IMR-90 (cell line): ENCODE data around the gene DOLPP1. TPM values are rescaled to one million over a fixed set of nuclear protein-coding genes. Genes with fewer than 3 reads are reported as not detected.

ENCODE experiments used
- ATAC-seq: fragments of 200-7000 bp; cut with Tn5 transposase; 2 replicates; pipeline ENCODE4 v1.9.1; 2020; ENCODE audit warnings: low read depth, mild to moderate bottlenecking, moderate library complexity
- BruUV-seq: library from RNA; stranded (reverse); fragments of 400-500 nt; replicated peaks from 2 replicates; lab custom pipeline; 2021; lab: Mats Ljungman, UMichigan
- CTCF ChIA-PET: fragments of 300-600 bp; formaldehyde crosslinking; extraction: SDS; loops from one replicate; lab custom pipeline; 2021; ENCODE audit warnings: antibody characterized with exemption; lab: Yijun Ruan, JAX
- POLR2A ChIA-PET: fragments of 300-600 bp; sonication (Branson Sonifier 250); formaldehyde crosslinking; loops from one replicate; lab custom pipeline; 2022; ENCODE audit warnings: antibody characterized with exemption; ENCODE audit not compliant: unreplicated experiment; lab: Charles Lee
- DNase-seq: peaks from one replicate; pipeline ENCODE4 v3.0.0; 2013
- H2AFZ ChIP-seq: replicated peaks from 2 replicates; pipeline ENCODE3; 2013; ENCODE audit warnings: low read length, mild to moderate bottlenecking; ENCODE audit not compliant: poor library complexity
- H2AK5ac ChIP-seq: 2 replicates; pipeline ENCODE4 v1.6.1; 2013; ENCODE audit warnings: low read depth, low read length, inconsistent platforms
- H2AK9ac ChIP-seq: replicated peaks from 2 replicates; pipeline ENCODE3; 2013; ENCODE audit warnings: mild to moderate bottlenecking, low read depth, low read length, moderate library complexity; ENCODE audit not compliant: poor library complexity
- H2BK120ac ChIP-seq: 2 replicates; pipeline ENCODE4 v1.6.1; 2013; ENCODE audit warnings: low read depth, low read length, inconsistent platforms
- H2BK15ac ChIP-seq: 3 replicates; pipeline ENCODE4 v1.6.1; 2013; ENCODE audit warnings: low read depth, low read length, inconsistent platforms
- H2BK20ac ChIP-seq: 2 replicates; pipeline ENCODE4 v1.6.1; 2013; ENCODE audit warnings: low read depth, mild to moderate bottlenecking, inconsistent platforms, low read length, moderate library complexity
- H2BK5ac ChIP-seq: 2 replicates; pipeline ENCODE4 v1.6.1; 2013; ENCODE audit warnings: mild to moderate bottlenecking, low read depth, low read length, inconsistent platforms; ENCODE audit not compliant: poor library complexity, severe bottlenecking
- H3K14ac ChIP-seq: replicated peaks from 2 replicates; pipeline ENCODE4 v1.6.1; 2013; ENCODE audit warnings: low read depth, low read length, inconsistent platforms
- H3K18ac ChIP-seq: 2 replicates; pipeline ENCODE4 v1.6.1; 2013; ENCODE audit warnings: low read depth, low read length, control low read depth
- H3K23ac ChIP-seq: 2 replicates; pipeline ENCODE4 v1.6.1; 2013; ENCODE audit warnings: low read depth, low read length, inconsistent platforms
- H3K27ac ChIP-seq: 2 replicates; pipeline ENCODE4 v1.5.1; 2013; ENCODE audit warnings: mild to moderate bottlenecking, control low read depth, low read length; ENCODE audit not compliant: insufficient read depth
- H3K27me3 ChIP-seq: 2 replicates; pipeline ENCODE4 v1.6.1; 2013; ENCODE audit warnings: low read length; ENCODE audit not compliant: control insufficient read depth, insufficient read depth
- H3K36me3 ChIP-seq: 2 replicates; pipeline ENCODE4 v1.6.1; 2013; ENCODE audit warnings: low read length, mixed read lengths; ENCODE audit not compliant: control insufficient read depth, insufficient read depth
- H3K4ac ChIP-seq: 2 replicates; pipeline ENCODE4 v1.6.1; 2013; ENCODE audit warnings: low read depth, low read length, inconsistent platforms
- H3K4me1 ChIP-seq: 2 replicates; pipeline ENCODE4 v1.6.1; 2013; ENCODE audit warnings: low read length, mixed read lengths; ENCODE audit not compliant: control insufficient read depth, insufficient read depth
- H3K4me2 ChIP-seq: 2 replicates; pipeline ENCODE4 v1.6.1; 2013; ENCODE audit warnings: low read depth, mild to moderate bottlenecking, control low read depth, low read length, moderate library complexity
- H3K4me3 ChIP-seq: 2 replicates; pipeline ENCODE4 v1.5.1; 2013; ENCODE audit warnings: low read depth, mild to moderate bottlenecking, control low read depth, low read length, moderate library complexity; ENCODE audit not compliant: insufficient read depth
- H3K56ac ChIP-seq: 2 replicates; pipeline ENCODE4 v1.6.1; 2013; ENCODE audit warnings: low read length, inconsistent platforms; ENCODE audit not compliant: insufficient read depth; ENCODE audit errors: extremely low read depth
- H3K79me1 ChIP-seq, 2 experiments: 2 replicates each; pipeline ENCODE4 v1.6.1; 2013; ENCODE audit warnings: low read length in 2 of 2, inconsistent platforms in 1 of 2, low read depth in 1 of 2
- H3K9ac ChIP-seq: 2 replicates; pipeline ENCODE4 v1.6.1; 2013; ENCODE audit warnings: low read depth, low read length, control low read depth
- H3K9me1 ChIP-seq: 2 replicates; pipeline ENCODE4 v1.6.1; 2013; ENCODE audit warnings: low read length, inconsistent platforms; ENCODE audit not compliant: insufficient read depth
- H3K9me3 ChIP-seq: 2 replicates; pipeline ENCODE4 v1.6.1; 2013; ENCODE audit warnings: low read length; ENCODE audit not compliant: control insufficient read depth, insufficient read depth
- H4K20me1 ChIP-seq: 2 replicates; pipeline ENCODE4 v1.6.1; 2013; ENCODE audit warnings: low read length, inconsistent platforms; ENCODE audit not compliant: insufficient read depth
- H4K5ac ChIP-seq: 2 replicates; pipeline ENCODE4 v1.6.1; 2013; ENCODE audit warnings: mild to moderate bottlenecking, low read depth, low read length, control low read depth
- H4K8ac ChIP-seq, 2 experiments: 2 replicates each; pipeline ENCODE4 v1.6.1; 2013; ENCODE audit warnings: low read depth in 2 of 2, low read length in 2 of 2, control low read depth in 1 of 2, inconsistent platforms in 1 of 2
- H4K91ac ChIP-seq: 2 replicates; pipeline ENCODE4 v1.6.1; 2013; ENCODE audit warnings: low read depth, low read length, inconsistent platforms; ENCODE audit not compliant: insufficient read depth
- CTCF ChIP-seq: conservative IDR thresholded peaks from 2 replicates; pipeline ENCODE4 v1.5.1; 2012; ENCODE audit warnings: mild to moderate bottlenecking, low read depth, low read length, improper control_type of control experiment
- RCOR1 ChIP-seq: IDR thresholded peaks from 2 replicates; pipeline ENCODE4 v1.6.1; 2012; ENCODE audit warnings: mild to moderate bottlenecking, low read length, improper control_type of control experiment; ENCODE audit not compliant: insufficient replicate concordance
- WGBS, 2 experiments: methylation state at CpG; one replicate each; pipeline versions ENCODE4 v1.1.5 to v1.1.7; 2013; ENCODE audit warnings: missing lambda C conversion rate in 2 of 2; ENCODE audit not compliant: insufficient read length in 1 of 2; ENCODE audit errors: extremely low coverage in 2 of 2; 5-methylcytosine and 5-hydroxymethylcytosine counted together
- dilution Hi-C: fragments of 300-500 bp; cut with HindIII; formaldehyde crosslinking; loops from one replicate; pipeline ENCODE4 v1.14.3; 2018; ENCODE audit warnings: low sequenced_read_pairs; ENCODE audit not compliant: unreplicated experiment
- in situ Hi-C: fragments of 300-500 bp; cut with MboI; formaldehyde crosslinking; loops from 3 replicates; pipeline ENCODE4 v1.14.3; 2019; ENCODE audit warnings: low sequenced_read_pairs, inconsistent platforms, mixed read lengths
- intact Hi-C: fragments of 100-400 bp; cut with micrococcal nuclease; formaldehyde crosslinking; loops from 2 replicates; pipeline ENCODE4 v1.10.0; 2022
- polyA plus RNA-seq, 3 experiments: library from polyadenylated mRNA; depleted of rRNA; stranded (reverse); fragments of >200 nt; gene quantifications; 2 replicates each; pipeline ENCODE4 v1.2.3, GENCODE V29; 2012; ENCODE audit warnings: low replicate concordance in 1 of 3
- total RNA-seq: library from RNA; depleted of rRNA; stranded (reverse); fragments of >200 nt; gene quantifications from 2 replicates; pipeline ENCODE4 v1.2.3, GENCODE V29; 2012

Gene DOLPP1
- total and polyA plus RNA-seq, 2 of the 4 experiments (the other 2 are of a cell fraction): 7.0 to 16.5 TPM

GRCh38 chr9:129053020-129053419 lies 27.9 kb upstream of the DOLPP1 start:
- peaks cover 30% of the 10 kb centered on the region for H3K36me3 ChIP-seq
- DNase-seq (no peak), ATAC-seq (no peak)
- TF ChIP-seq RCOR1 (no peak), CTCF (no peak)
- H3K56ac ChIP-seq: no peak overlapping the region
- H4K20me1 ChIP-seq: no peaks in the 10 kb centered on the region
- H3K4me3 ChIP-seq: no peak overlapping the region
- dilution Hi-C loops (no loop called here), intact Hi-C loops (no loop called here), in situ Hi-C loops (no loop called here)
- WGBS, 2 experiments: no CpG with 5 or more reads among the region's 6 CpGs
- no peak overlapping the region for H2BK20ac ChIP-seq
- no peak overlapping the region for H3K4me2 ChIP-seq
- H3K9me3 ChIP-seq: no peaks in the 10 kb centered on the region
- no peak overlapping the region for H2BK5ac ChIP-seq
- ChIA-PET POLR2A (no interaction called here), CTCF (no interaction called here)
- H2AFZ ChIP-seq: no peak overlapping the region
- no peak overlapping the region for H3K23ac ChIP-seq
- H4K5ac ChIP-seq: no peak overlapping the region
- H3K79me1 ChIP-seq: no peaks in the 10 kb centered on the region
- no peak overlapping the region for H4K91ac ChIP-seq
- no peak overlapping the region for H3K27ac ChIP-seq
- no peak overlapping the region for H2BK120ac ChIP-seq
- no peak overlapping the region for H3K4ac ChIP-seq
- no peaks in the 10 kb centered on the region for H3K27me3 ChIP-seq
- H2BK15ac ChIP-seq: no peak overlapping the region
- H3K18ac ChIP-seq: no peak overlapping the region
- H3K9ac ChIP-seq: no peak overlapping the region
- H2AK5ac ChIP-seq: no peak overlapping the region
- H3K4me1 ChIP-seq: no peaks in the 10 kb centered on the region
- peaks cover 4% of the 10 kb centered on the region; the same call in 1 of the 2 replicates for H3K9me1 ChIP-seq
- BruUV-seq: no TSS peak
- no peak overlapping the region for H4K8ac ChIP-seq
- H3K14ac ChIP-seq: no peak overlapping the region
- no peak overlapping the region for H2AK9ac ChIP-seq
